Sigmoid colon (tissue), 7 donors: Measurements from ENCODE around the gene COMMD1. TPM values are rescaled to one million over a fixed set of nuclear protein-coding genes. Genes with fewer than 3 reads are reported as not detected.
A peak's percentile ranks its signal among the peaks of the same experiment; 100 is the strongest.

Experiments
- DNase-seq: peaks from one replicate; pipeline ENCODE4 v3.0.0-alpha.2; 2019
- H3K27ac ChIP-seq, 4 donors: fragments of 200-600 bp; sonication (generic); one replicate each; pipeline ENCODE4 v1.5.1; 2016 to 2019; ENCODE audit warnings: mild to moderate bottlenecking in 1 of 4
- H3K27me3 ChIP-seq, 3 donors: fragments of 200-600 bp; sonication (generic); one replicate each; pipeline ENCODE4 v1.5.1; 2019; ENCODE audit warnings: mild to moderate bottlenecking in 1 of 3
- H3K36me3 ChIP-seq, 4 donors: fragments of 200-600 bp; sonication (generic); one replicate each; pipeline ENCODE4 v1.5.1; 2016 to 2019
- H3K4me1 ChIP-seq, 4 donors: fragments of 200-600 bp; sonication (generic); one replicate each; pipeline ENCODE4 v1.5.1; 2017 to 2019
- H3K4me3 ChIP-seq, 4 donors: fragments of 200-600 bp; sonication (generic); one replicate each; pipeline ENCODE4 v1.5.1; 2017 to 2019; ENCODE audit warnings: mild to moderate bottlenecking in 2 of 4, moderate library complexity in 1 of 4
- H3K9me3 ChIP-seq, 4 donors: fragments of 200-600 bp in 3 of 4; sonication (generic) in 3 of 4; one replicate each; pipeline versions ENCODE4 v1.5.1 to v1.6.1; 2013 to 2019
- EP300 ChIP-seq, 4 donors: sonication (generic); formaldehyde crosslinking; IDR thresholded peaks; one replicate each; pipeline ENCODE4 v1.6.1; 2017; ENCODE audit warnings: antibody characterized with exemption in 4 of 4
- POLR2A ChIP-seq, 2 donors: fragments of 450-650 bp; IDR thresholded peaks; one replicate each; pipeline ENCODE4 v1.6.1; 2016; ENCODE audit warnings: antibody characterized with exemption in 2 of 2, mild to moderate bottlenecking in 2 of 2, moderate library complexity in 2 of 2
- POLR2AphosphoS5 ChIP-seq, 4 donors: sonication (generic); formaldehyde crosslinking; IDR thresholded peaks; one replicate each; pipeline ENCODE4 v1.6.1; 2017; ENCODE audit warnings: antibody characterized with exemption in 4 of 4
- WGBS, 2 donors: extraction: QIAGEN DNeasy Blood & Tissue Kit; methylation state at CpG; one replicate each; pipeline ENCODE4 v1.1.7; 2013; 5-methylcytosine and 5-hydroxymethylcytosine counted together
- intact Hi-C: fragments of 100-400 bp; cut with DNase I; formaldehyde crosslinking; loops from one replicate; pipeline ENCODE4 v1.15.1; 2023
- polyA plus RNA-seq, 3 donors: library from polyadenylated mRNA; stranded (reverse); fragments of 200-250 nt; gene quantifications; one replicate each; pipeline ENCODE4 v1.2.3, GENCODE V29; 2013
- total RNA-seq, 4 donors: library from RNA; depleted of rRNA; stranded (reverse); fragments of >200 nt; gene quantifications; one replicate each; pipeline ENCODE4 v1.1.0, GENCODE V29; 2016
- TF ChIP-seq, protein P1 (sequence below), 4 experiments: fragments of 450-650 bp in 3 of 4; fragments of 200-600 bp in 1 of 4; IDR thresholded peaks; one replicate each; pipeline ENCODE4 v1.5.1; 2016 to 2019; ENCODE audit warnings: antibody characterized with exemption in 4 of 4, mild to moderate bottlenecking in 3 of 4, moderate library complexity in 2 of 4
- donor health status: healthy with polysubstance abuse.
- donor health status: Bipolar disorder and iron deficiency.
- donor health status: healthy.

The COMMD1 gene
- total and polyA plus RNA-seq, 7 donors = 27.2 to 59.2 (median 50.6) TPM

DNA sequence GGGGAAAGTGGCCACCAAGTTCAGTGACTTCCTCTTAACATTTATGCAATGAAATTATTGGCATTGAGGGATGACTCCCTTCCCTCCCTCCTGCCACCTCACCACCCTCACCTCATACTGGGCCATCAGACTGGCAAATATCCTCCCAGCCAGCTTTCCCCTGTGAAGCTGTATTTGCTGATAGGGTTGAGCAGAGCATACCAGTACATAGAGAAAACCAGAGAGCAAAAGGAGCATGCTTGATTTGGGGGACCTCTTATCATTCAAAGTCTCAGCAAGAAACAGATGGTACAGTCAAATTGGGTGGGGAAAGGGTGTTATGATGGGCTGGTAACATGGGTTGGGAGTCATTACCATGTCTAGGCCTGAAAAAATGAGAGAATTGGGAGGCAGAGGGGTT is 271.3 kb downstream of the COMMD1 start:
- Histone ChIP-seq H3K27ac (no peak overlapping the region), H3K9me3 (no peaks in the 10 kb centered on the region), H3K36me3 (no peaks in the 10 kb centered on the region), H3K27me3 (no peaks in the 10 kb centered on the region), H3K4me3 (no peak overlapping the region), H3K4me1 (peaks cover 0 to 11% (median 7%) of the 10 kb centered on the region in 4 donors)
- DNase-seq = no peak
- TF ChIP-seq POLR2AphosphoS5 (IDR thresholded peaks at IDR 0.05) (no peak), POLR2A (IDR thresholded peaks at IDR 0.05) (no peak)
- intact Hi-C loops = no loop called here

DNA sequence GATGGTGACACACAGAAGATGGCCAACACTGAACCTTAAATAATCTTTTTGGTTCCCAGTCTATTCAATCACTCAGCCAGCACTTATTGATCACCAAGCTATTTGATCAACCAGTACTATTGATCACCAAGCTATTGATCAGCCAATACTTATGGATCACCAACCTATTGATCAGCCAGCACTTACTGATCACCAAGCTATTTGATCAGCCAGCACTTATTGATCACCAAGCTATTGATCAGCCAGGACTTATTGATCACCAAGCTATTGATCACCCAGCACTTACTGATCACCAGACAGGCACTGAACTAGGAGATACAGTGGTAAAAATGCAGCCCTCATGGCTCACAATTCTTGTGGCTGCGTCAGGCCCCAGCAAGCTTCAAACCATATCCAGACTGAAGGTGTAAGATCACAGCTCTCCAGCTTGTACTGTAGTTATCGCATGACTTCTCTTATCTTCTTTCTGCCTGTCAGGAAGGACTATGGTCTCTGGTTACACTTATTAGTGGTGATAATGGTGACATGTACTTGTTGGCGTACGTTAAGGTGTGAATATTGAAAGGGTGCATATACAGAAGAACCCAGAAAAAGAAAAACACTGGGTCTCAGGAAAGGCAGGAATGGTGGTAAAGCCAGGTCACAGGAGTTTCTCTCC is 272.0 kb downstream of the COMMD1 start:
- H3K4me3 ChIP-seq = no peak overlapping the region
- whole genome bisulfite sequencing, 2 donors = 96 to 97% methylated on average over 4 of the region's 4 CpGs
- H3K27me3 ChIP-seq = no peaks in the 10 kb centered on the region
- H3K36me3 ChIP-seq = no peaks in the 10 kb centered on the region
- TF ChIP-seq POLR2AphosphoS5 (IDR thresholded peaks at IDR 0.05) = no peak
- TF ChIP-seq, protein P1, sequence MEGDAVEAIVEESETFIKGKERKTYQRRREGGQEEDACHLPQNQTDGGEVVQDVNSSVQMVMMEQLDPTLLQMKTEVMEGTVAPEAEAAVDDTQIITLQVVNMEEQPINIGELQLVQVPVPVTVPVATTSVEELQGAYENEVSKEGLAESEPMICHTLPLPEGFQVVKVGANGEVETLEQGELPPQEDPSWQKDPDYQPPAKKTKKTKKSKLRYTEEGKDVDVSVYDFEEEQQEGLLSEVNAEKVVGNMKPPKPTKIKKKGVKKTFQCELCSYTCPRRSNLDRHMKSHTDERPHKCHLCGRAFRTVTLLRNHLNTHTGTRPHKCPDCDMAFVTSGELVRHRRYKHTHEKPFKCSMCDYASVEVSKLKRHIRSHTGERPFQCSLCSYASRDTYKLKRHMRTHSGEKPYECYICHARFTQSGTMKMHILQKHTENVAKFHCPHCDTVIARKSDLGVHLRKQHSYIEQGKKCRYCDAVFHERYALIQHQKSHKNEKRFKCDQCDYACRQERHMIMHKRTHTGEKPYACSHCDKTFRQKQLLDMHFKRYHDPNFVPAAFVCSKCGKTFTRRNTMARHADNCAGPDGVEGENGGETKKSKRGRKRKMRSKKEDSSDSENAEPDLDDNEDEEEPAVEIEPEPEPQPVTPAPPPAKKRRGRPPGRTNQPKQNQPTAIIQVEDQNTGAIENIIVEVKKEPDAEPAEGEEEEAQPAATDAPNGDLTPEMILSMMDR (IDR thresholded peaks at IDR 0.05) = no peak
- TF ChIP-seq POLR2A (IDR thresholded peaks at IDR 0.05) = no peak
- no peak for TF ChIP-seq EP300 (IDR thresholded peaks at IDR 0.05)
- DNase-seq = no peak
- no peak overlapping the region for H3K27ac ChIP-seq
- peaks cover 0 to 11% (median 7%) of the 10 kb centered on the region in 4 donors for H3K4me1 ChIP-seq
- intact Hi-C loops = no loop called here
- H3K9me3 ChIP-seq = no peaks in the 10 kb centered on the region

DNA sequence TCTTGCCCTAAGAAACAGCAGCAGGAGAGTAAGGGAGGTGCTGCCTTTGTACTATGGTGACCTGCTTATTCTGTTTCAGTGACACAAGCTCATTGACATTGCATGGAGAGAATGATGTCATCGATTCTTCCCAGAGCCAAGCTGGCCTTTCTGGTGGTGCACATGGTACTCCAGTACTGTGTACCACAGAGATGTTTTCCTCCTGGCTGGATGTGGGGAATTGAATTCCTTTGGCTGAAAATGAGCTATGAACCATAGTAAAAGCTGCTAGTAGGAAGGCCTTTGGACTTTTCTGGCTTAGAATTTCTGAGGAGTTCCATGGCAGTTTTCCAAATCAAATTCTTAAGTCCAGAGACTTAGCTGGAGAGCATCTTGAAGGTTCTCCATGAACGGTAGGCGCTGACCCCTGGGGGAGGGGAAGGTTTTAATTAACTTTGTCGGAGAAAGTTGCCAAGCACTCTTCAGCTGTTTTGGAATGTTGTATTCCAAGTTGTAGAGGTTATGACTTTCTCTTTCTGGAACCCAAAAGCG is 273.3 kb downstream of the COMMD1 start:
- Histone ChIP-seq H3K27me3 (no peaks in the 10 kb centered on the region), H3K36me3 (no peaks in the 10 kb centered on the region), H3K4me3 (no peak overlapping the region), H3K4me1 (peaks cover 0 to 11% (median 7%) of the 10 kb centered on the region in 4 donors), H3K27ac (peak overlapping the region in 1 of 4 donors; percentile 29), H3K9me3 (no peaks in the 10 kb centered on the region)
- no peak for DNase-seq
- TF ChIP-seq EP300 (IDR thresholded peaks at IDR 0.05) (no peak), POLR2A (IDR thresholded peaks at IDR 0.05) (no peak), POLR2AphosphoS5 (IDR thresholded peaks at IDR 0.05) (no peak)
- TF ChIP-seq, protein P1 (IDR thresholded peaks at IDR 0.05) = no peak
- intact Hi-C loops = no loop called here
- 76 to 83% methylated on average over 5 of the region's 5 CpGs for WGBS, 2 donors

DNA sequence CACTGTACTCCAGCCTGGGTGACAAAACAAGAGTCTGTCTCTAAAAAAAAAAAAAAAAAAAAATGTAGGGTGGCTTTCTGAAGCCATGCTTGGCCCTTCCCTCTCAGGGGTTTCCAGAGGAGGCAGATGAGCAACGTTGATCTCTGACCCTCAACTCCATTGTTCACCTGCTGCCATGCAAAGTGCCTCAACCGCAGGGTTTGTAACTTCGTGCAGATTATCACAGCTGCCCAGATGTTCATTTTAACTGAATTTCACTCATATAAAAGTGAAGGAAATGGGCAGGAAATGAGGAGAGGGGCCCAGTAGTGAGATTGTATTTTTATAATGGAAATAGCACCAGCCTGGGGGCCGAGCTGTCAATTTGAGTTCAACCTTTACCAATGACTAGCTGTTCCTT is 275.5 kb downstream of the COMMD1 start:
- no peaks in the 10 kb centered on the region for H3K9me3 ChIP-seq
- no peak overlapping the region for H3K27ac ChIP-seq
- H3K27me3 ChIP-seq = no peaks in the 10 kb centered on the region
- TF ChIP-seq POLR2A (IDR thresholded peaks at IDR 0.05) = no peak
- no peak for TF ChIP-seq EP300 (IDR thresholded peaks at IDR 0.05)
- TF ChIP-seq POLR2AphosphoS5 (IDR thresholded peaks at IDR 0.05) = no peak
- TF ChIP-seq, protein P1 (IDR thresholded peaks at IDR 0.05) = no peak
- no peaks in the 10 kb centered on the region for H3K36me3 ChIP-seq
- intact Hi-C loops = no loop called here
- peaks cover 0 to 11% (median 7%) of the 10 kb centered on the region in 4 donors for H3K4me1 ChIP-seq
- DNase-seq = no peak
- no peak overlapping the region for H3K4me3 ChIP-seq
- 56 to 73% methylated on average over 4 of the region's 4 CpGs for WGBS, 2 donors

DNA sequence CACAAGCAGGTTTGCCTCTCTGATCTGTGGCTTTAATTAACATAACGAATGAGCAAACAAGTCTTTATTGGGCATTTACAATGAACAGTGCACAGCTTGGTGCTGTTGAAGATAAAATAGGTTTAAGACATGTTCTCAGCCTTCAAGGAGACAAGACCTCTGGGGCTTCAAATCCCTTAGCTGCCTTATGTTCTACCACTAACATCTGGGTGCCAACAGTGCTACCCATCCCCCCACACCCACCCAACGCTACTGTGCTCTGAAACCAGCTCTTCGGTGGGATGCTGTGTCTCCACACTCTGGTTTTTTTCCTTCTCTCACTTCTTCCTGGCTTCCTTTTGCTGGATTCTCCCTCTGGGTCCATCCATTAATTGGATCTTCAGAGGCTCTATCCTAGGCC is 276.4 kb downstream of the COMMD1 start:
- Histone ChIP-seq H3K4me3 (no peak overlapping the region), H3K27me3 (no peaks in the 10 kb centered on the region), H3K27ac (no peak overlapping the region), H3K9me3 (no peaks in the 10 kb centered on the region), H3K36me3 (no peaks in the 10 kb centered on the region), H3K4me1 (peaks cover 0 to 11% (median 7%) of the 10 kb centered on the region in 4 donors)
- intact Hi-C loops = no loop called here
- WGBS, 2 donors = 54 to 91% methylated on average over 3 of the region's 3 CpGs
- DNase-seq = no peak
- TF ChIP-seq EP300 (IDR thresholded peaks at IDR 0.05) (no peak), POLR2A (IDR thresholded peaks at IDR 0.05) (no peak), POLR2AphosphoS5 (IDR thresholded peaks at IDR 0.05) (no peak)
- TF ChIP-seq, protein P1 (IDR thresholded peaks at IDR 0.05) = no peak
